KMS-11 (cell line): ENCODE measurements around the gene EEF1G.

Experiments
- H2AFZ ChIP-seq: fragments of 200-600 bp; sonication (generic); 2 replicates; pipeline ENCODE4 v1.6.1; 2016; ENCODE audit warnings: antibody characterized with exemption, mixed run types, low read depth
- H3K27ac ChIP-seq: fragments of 200-600 bp; sonication (generic); 2 replicates; pipeline ENCODE4 v1.6.1; 2016; ENCODE audit warnings: mild to moderate bottlenecking, mixed run types
- H3K27me3 ChIP-seq: fragments of 200-600 bp; sonication (generic); 2 replicates; pipeline ENCODE4 v1.6.1; 2017; ENCODE audit warnings: mild to moderate bottlenecking, low read depth, mixed run types, moderate library complexity; ENCODE audit not compliant: insufficient read depth
- H3K36me3 ChIP-seq: fragments of 200-600 bp; sonication (generic); 2 replicates; pipeline ENCODE4 v1.6.1; 2017; ENCODE audit warnings: mild to moderate bottlenecking, mixed run types; ENCODE audit not compliant: insufficient read depth
- H3K4me1 ChIP-seq: fragments of 200-600 bp; sonication (generic); 2 replicates; pipeline ENCODE4 v1.6.1; 2016; ENCODE audit warnings: mild to moderate bottlenecking, low read depth, mixed run types; ENCODE audit not compliant: poor library complexity, severe bottlenecking
- H3K4me2 ChIP-seq: fragments of 200-600 bp; sonication (generic); 2 replicates; pipeline ENCODE4 v1.7.0; 2016; ENCODE audit warnings: mild to moderate bottlenecking, mixed run types
- H3K4me3 ChIP-seq: fragments of 200-600 bp; sonication (generic); IDR thresholded peaks from 2 replicates; pipeline ENCODE4 v1.6.1; 2017; ENCODE audit warnings: low read depth, low read length, mixed read lengths; ENCODE audit not compliant: insufficient read depth
- H3K79me2 ChIP-seq: fragments of 200-600 bp; sonication (generic); 2 replicates; pipeline ENCODE4 v1.6.1; 2016; ENCODE audit warnings: low read depth, mixed run types; ENCODE audit not compliant: insufficient read depth
- H3K9ac ChIP-seq: fragments of 200-600 bp; sonication (generic); 2 replicates; pipeline ENCODE4 v1.6.1; 2016; ENCODE audit warnings: mild to moderate bottlenecking, mixed run types
- H4K20me1 ChIP-seq: fragments of 200-600 bp; sonication (generic); 2 replicates; pipeline ENCODE4 v1.6.1; 2016; ENCODE audit warnings: mild to moderate bottlenecking, mixed run types; ENCODE audit not compliant: insufficient read depth
- TF ChIP-seq, protein P1 (sequence below): fragments of 200-600 bp; sonication (generic); conservative IDR thresholded peaks from 2 replicates; pipeline ENCODE4 v1.6.1; 2017; ENCODE audit warnings: low read depth, mild to moderate bottlenecking, antibody characterized with exemption, low read length, moderate library complexity, mixed read lengths

Gene EEF1G

DNA sequence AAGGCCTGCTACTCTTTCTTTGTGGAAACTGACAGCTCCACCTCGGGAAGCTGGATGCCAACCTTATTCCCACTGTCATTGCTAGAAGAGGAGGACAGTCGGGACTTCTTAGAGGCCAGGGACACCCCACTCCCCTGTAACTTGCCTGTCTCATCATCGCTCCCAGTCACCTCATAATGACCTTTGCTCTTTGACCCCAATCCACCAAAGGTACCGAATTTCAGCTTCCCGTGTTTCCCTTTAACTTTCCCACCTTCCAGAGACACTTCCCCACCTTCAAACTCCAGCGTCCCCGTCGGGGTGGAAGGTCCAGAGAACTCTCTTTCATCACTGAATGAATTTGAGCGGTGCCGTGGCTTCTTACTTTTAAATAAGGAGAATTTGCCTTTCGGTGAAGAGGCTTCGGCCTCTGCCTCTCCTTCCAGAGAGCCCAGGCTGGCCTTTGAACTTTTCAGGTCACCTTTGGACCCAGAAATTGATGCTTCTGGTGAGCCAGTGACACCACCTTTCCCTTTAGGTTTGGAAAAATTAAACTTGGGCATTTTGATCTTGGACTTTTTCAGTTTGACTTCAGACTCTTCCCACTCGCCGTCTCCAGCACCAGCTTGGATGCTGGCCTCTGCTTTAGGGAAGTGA lies 56.8 kb downstream of the EEF1G start:
- Histone ChIP-seq H3K9ac (no peak overlapping the region), H2AFZ (no peak overlapping the region), H3K79me2 (peaks cover 5% of the 10 kb centered on the region), H3K4me2 (no peak overlapping the region), H3K27ac (no peak overlapping the region), H3K27me3 (no peaks in the 10 kb centered on the region), H3K36me3 (no peaks in the 10 kb centered on the region), H4K20me1 (no peaks in the 10 kb centered on the region), H3K4me1 (no peaks in the 10 kb centered on the region), H3K4me3 (no peak overlapping the region)
- TF ChIP-seq, protein P1, sequence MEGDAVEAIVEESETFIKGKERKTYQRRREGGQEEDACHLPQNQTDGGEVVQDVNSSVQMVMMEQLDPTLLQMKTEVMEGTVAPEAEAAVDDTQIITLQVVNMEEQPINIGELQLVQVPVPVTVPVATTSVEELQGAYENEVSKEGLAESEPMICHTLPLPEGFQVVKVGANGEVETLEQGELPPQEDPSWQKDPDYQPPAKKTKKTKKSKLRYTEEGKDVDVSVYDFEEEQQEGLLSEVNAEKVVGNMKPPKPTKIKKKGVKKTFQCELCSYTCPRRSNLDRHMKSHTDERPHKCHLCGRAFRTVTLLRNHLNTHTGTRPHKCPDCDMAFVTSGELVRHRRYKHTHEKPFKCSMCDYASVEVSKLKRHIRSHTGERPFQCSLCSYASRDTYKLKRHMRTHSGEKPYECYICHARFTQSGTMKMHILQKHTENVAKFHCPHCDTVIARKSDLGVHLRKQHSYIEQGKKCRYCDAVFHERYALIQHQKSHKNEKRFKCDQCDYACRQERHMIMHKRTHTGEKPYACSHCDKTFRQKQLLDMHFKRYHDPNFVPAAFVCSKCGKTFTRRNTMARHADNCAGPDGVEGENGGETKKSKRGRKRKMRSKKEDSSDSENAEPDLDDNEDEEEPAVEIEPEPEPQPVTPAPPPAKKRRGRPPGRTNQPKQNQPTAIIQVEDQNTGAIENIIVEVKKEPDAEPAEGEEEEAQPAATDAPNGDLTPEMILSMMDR: no peak

DNA sequence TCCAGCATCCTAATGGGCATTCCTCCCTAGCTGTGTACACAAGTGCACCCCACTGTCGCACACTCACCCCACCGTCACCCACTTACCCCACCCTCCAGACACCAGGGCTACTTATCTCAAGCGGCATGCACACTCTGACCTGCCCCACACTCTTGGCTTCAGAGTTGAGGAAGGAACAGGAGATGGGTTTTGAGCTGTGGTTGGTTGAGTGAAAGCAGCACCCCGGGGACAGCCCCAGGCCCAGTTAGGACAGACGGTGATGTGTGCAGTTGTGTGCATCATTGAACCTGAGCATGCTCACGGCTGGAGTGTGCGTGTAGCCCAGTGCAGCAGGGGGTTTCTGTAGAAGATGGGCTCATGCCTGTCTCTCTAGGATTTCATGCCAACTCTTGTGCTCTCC lies 59.5 kb downstream of the EEF1G start:
- no peaks in the 10 kb centered on the region for H3K79me2 ChIP-seq
- H3K36me3 ChIP-seq: no peaks in the 10 kb centered on the region
- H3K9ac ChIP-seq: no peak overlapping the region
- H3K4me1 ChIP-seq: peaks cover 2% of the 10 kb centered on the region
- TF ChIP-seq, protein P1: no peak
- H3K4me2 ChIP-seq: no peak overlapping the region
- no peak overlapping the region for H3K27ac ChIP-seq
- no peak overlapping the region for H3K4me3 ChIP-seq
- H3K27me3 ChIP-seq: no peaks in the 10 kb centered on the region
- H2AFZ ChIP-seq: no peak overlapping the region
- H4K20me1 ChIP-seq: no peaks in the 10 kb centered on the region

DNA sequence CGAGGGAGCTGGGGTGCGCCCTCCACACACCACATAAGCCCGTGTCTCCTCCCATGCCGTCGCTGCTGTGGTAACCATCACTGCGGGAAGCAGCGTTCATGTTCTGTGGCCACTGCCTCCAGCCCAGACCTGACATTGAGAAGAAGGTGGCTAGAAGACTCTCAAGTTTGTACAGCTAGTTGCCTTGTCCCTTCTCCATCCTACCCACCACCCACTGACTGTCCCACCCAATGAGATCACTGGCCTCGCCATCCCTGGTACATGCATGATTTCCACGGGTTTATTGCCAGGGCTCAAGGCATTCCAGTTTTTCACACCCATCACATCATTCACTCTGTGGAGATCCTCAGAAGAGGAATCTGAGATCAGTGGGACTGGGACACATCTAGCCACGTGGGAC lies 60.1 kb downstream of the EEF1G start:
- Histone ChIP-seq H3K79me2 (no peaks in the 10 kb centered on the region), H4K20me1 (no peaks in the 10 kb centered on the region), H3K36me3 (no peaks in the 10 kb centered on the region), H3K4me1 (peaks cover 7% of the 10 kb centered on the region), H3K4me2 (no peak overlapping the region), H2AFZ (no peak overlapping the region), H3K27ac (no peak overlapping the region), H3K9ac (no peak overlapping the region), H3K27me3 (no peaks in the 10 kb centered on the region), H3K4me3 (no peak overlapping the region)
- TF ChIP-seq, protein P1: no peak

DNA sequence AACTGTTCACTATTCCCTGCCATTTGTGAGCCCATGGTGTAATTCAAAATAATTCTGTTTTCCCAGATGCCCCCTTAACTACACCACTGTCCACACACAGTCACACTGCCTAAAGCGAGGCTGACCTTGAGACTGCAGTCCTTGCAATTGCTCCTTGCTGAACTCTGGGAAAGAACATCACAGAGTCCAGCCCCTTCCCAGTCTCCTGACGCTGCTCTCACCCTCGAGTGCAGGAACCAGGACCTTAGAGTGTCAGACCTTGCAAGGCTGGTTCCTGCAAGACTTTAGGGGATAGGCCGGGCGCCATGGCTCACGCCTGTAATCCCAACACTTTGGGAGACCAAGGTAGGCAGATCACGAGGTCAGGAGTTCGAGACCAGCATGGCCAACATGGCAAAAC lies 60.7 kb downstream of the EEF1G start:
- Histone ChIP-seq H3K9ac (no peak overlapping the region), H3K27me3 (no peaks in the 10 kb centered on the region), H3K4me1 (peaks cover 14% of the 10 kb centered on the region), H3K4me3 (no peak overlapping the region), H2AFZ (no peak overlapping the region), H3K4me2 (no peak overlapping the region), H4K20me1 (no peaks in the 10 kb centered on the region), H3K79me2 (no peaks in the 10 kb centered on the region), H3K27ac (no peak overlapping the region), H3K36me3 (no peaks in the 10 kb centered on the region)
- TF ChIP-seq, protein P1: no peak
